GM10266 (cell line): ENCODE results near the gene MRPS27.
A peak's percentile ranks its signal among the peaks of the same experiment; 100 is the strongest.

Source experiments
- DNase-seq: peaks from one replicate; pipeline ENCODE4 v3.0.0; 2012; ENCODE audit errors: extremely low spot score
- TF ChIP-seq, protein P1 (sequence below): IDR thresholded peaks from 2 replicates; pipeline ENCODE4 v1.5.1; 2012; ENCODE audit warnings: mild to moderate bottlenecking, low read depth; ENCODE audit not compliant: control insufficient read depth, insufficient read depth; ENCODE audit errors: missing control alignments

MRPS27 gene

GRCh38 chr5:72351376-72351775 is 31.3 kb upstream of the MRPS27 start:
- TF ChIP-seq, protein P1, sequence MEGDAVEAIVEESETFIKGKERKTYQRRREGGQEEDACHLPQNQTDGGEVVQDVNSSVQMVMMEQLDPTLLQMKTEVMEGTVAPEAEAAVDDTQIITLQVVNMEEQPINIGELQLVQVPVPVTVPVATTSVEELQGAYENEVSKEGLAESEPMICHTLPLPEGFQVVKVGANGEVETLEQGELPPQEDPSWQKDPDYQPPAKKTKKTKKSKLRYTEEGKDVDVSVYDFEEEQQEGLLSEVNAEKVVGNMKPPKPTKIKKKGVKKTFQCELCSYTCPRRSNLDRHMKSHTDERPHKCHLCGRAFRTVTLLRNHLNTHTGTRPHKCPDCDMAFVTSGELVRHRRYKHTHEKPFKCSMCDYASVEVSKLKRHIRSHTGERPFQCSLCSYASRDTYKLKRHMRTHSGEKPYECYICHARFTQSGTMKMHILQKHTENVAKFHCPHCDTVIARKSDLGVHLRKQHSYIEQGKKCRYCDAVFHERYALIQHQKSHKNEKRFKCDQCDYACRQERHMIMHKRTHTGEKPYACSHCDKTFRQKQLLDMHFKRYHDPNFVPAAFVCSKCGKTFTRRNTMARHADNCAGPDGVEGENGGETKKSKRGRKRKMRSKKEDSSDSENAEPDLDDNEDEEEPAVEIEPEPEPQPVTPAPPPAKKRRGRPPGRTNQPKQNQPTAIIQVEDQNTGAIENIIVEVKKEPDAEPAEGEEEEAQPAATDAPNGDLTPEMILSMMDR: no peak
- no peak for DNase-seq

GRCh38 chr5:72347801-72348308 is 27.8 kb upstream of the MRPS27 start:
- TF ChIP-seq, protein P1: no peak
- DNase-seq: peak; percentile 25

- no peak for DNase-seq
- TF ChIP-seq, protein P1: no peak
Measured at GRCh38 chr5:72346398-72346797, 26.4 kb upstream of the MRPS27 start.

- TF ChIP-seq, protein P1: no peak
- no peak for DNase-seq
Measured at GRCh38 chr5:72338689-72339209, 18.7 kb upstream of the MRPS27 start.

- no peak for DNase-seq
- TF ChIP-seq, protein P1: no peak
Measured at GRCh38 chr5:72337159-72337558, 17.1 kb upstream of the MRPS27 start.

GRCh38 chr5:72330712-72331111 is 10.7 kb upstream of the MRPS27 start:
- TF ChIP-seq, protein P1: no peak

GRCh38 chr5:72328172-72328571 is 8.1 kb upstream of the MRPS27 start:
- TF ChIP-seq, protein P1: no peak
- no peak for DNase-seq

More at GRCh38 chr5:72330712-72331111, 10.7 kb upstream of the MRPS27 start:
- no peak for DNase-seq
